T-helper 22 cell (primary cell): Measurements from ENCODE around the gene GDF10.

ENCODE experiments used
- DNase-seq: peaks from one replicate; pipeline ENCODE4 v3.0.0-alpha.2; 2020; ENCODE audit warnings: low read depth

Gene GDF10

DNA sequence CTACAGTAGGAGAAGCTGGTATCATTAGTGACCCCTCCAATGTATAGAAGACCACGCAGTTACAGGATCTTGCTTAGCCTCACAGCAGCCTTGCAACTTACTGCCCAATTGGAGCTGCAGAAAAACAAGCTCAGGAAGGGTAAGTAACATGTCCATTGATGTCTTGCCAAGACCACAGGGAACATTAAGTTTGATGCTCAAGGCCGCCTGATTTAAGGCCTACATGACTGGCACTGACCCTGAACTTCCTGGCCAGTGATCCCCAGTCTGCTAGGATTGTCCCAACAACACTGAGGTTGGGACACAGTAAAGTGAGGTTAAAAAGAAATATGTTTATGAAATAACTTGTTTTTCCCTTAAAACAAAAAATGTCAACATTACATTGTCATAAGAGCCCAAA lies 15.4 kb downstream of the GDF10 start:
- DNase-seq = no peak

DNA sequence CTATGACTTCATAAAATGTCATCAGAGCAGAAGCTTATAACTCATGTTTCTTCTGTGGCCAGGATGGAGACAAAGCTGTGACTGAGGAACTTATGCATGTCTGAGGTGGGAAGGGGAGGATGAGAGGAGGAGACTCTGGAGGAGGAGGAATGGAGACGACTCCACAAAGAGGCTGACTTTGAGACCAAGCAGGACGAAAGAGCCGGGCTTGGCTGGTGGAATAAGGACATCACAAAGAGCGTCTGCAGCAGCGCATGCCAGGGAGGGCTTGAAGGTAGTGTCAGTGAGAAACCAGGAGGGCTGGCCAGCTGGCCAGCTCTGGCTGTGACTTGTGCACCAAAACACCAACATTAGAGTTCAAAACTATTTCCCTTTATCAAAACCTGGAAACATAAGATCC lies 16.1 kb downstream of the GDF10 start:
- no peak for DNase-seq

DNA sequence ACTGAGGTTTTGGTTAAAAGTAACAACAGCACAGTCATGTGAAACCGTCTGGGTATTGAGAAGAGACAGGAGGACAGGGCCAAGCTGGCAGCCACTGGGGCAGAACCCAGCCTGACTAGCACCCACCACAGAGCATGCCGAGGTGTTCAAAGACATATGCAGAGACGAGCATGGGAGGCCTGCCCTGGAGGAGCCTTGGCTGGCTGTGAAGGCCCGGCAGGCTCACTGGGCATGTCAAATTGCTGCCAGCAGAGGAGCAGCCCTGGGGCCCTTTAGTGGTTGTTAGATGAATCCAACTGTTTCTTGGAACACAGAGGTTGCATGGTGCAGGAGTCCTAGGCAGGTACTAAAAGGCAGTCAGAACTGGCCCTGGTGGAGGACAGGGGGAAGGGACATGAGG lies 17.3 kb downstream of the GDF10 start:
- no peak for DNase-seq

DNA sequence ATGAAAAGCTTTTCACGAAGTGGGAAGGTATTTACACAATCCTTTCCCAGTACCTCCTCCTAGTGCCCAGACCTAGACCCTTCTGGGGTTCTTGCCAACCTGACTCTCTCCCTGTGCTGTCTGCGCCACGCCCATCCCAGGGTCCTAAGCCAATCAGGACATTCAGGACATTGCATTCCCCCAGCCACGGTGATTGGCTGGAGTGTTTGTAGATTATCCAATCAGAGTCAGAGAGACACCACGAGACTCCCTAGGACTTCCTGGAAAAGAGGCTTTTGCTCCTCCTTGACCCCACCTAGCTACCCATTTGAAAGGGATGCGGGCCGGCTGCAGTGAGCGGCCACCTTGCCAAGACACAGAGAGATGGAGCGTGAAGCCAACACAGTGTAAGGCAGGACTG lies 18.7 kb downstream of the GDF10 start:
- DNase-seq = no peak

DNA sequence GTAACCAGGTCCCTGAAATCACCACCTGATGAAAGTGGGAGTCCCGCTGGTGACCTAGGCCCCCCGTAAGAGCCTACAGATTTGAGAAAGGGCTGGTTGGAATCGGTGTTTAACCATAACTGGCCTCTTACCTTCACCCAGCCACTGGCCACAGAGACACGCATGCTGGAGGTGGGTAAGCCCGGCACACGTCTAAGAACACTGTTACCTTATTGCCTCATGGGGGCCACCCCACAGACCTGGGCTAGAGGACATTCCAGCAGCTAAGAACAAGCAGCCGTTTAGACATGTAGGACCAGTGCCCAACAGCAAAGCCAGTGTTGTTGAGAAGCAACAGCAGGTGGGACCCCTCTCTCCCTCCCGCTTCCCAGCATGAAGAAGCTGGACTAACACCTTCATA lies 19.8 kb downstream of the GDF10 start:
- DNase-seq = no peak

DNA sequence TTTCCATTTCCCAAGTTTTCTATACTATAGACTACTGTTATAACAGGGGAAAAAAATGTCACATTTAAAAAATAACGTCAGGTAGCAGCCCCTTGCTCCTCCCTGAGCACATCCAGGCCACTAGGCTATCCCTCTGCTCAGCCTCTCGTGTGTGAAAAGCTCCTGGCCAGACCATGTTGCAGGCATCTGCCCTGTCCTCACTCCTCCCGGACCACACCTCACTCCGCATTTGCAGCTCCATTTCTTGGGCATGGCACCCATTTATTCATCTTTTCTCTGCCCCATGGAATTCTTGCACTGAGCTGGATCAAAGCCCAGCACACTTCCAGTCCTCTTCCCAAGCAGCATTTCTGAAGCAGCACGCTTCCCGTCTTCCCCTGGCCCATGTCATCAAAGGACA lies 20.8 kb downstream of the GDF10 start:
- no peak for DNase-seq

DNA sequence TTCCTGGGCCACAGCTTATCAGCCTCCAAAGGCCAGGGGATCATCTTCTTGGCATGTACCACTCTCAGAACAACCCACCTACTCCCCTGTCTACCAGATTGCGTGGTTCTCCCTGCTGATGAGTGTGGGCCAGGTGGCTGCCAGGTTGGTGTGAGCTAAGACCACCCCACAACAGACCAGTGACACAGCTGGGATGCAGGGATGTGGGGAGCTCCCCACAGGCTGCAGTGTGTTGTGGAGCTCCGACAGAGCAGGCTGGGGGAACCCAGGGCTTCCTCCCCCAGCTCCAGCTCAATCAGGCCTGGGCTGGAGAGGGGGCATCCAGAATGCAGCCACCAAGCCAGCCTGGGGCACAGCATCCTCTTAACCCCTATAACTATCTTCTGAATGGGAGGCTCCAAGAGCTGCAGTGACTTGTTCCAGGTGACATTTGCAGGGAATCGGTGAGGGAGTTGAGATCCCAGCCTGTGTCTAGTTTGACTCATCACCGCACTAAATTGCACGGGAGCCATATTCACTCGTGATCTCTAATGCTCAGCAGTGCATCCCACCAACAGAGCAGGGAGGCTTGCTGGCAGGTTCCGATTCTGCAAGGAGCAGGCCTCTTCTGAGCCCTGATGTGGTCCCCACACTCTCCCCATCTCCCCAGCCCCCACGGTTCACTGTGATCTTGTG lies 21.7 kb downstream of the GDF10 start:
- DNase-seq = no peak

DNA sequence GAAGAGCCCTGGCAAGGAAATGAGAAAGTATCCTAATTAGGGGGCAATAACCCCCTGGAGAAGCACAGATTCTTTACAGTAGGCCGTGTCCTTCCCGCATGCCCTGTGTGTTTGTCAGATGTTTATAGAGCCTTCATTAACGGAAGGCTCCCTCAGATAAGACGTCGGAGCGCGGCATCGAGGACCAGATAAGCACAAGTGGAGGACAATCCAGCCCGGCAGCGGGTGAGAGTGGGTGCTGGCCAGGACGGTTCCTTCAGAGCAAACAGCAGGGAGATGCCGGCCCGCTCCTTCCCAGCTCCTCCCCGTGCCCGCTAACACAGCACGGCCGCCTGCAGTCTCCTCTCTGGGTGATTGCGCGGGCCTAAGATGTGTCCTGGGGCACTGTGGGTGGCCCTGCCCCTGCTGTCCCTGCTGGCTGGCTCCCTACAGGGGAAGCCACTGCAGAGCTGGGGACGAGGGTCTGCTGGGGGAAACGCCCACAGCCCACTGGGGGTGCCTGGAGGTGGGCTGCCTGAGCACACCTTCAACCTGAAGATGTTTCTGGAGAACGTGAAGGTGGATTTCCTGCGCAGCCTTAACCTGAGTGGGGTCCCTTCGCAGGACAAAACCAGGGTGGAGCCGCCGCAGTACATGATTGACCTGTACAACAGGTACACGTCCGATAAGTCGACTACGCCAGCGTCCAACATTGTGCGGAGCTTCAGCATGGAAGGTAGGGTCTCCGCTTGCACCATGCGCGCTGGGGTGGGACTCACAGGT lies 22.5 kb downstream of the GDF10 start, which contains the start of gene GDF2:
TSS of gene GDF2 (plus strand) at position 155 of the 762 bp plus-strand sequence. CDS start at position 370, 215 bp downstream.
- DNase-seq = no peak

DNA sequence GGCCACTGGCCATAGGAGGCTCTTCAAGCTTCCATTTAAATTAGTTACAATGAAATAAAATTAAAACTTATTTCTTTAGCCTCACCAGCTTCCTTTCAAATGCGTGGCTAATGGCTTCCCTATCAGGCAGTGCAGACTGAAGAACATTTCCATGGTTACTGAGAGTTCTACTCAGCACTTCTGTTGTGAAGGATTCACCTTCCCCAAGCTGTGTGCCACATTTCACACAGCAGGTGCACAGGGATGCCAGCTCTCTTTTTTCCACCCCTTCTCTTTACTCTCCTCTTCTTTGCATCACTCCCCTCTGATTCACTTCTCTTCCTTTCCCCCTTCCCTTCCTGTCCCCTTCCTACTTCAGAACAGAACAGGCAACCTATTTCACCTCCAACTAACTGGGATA lies 23.1 kb downstream of the GDF10 start:
- DNase-seq = no peak

DNA sequence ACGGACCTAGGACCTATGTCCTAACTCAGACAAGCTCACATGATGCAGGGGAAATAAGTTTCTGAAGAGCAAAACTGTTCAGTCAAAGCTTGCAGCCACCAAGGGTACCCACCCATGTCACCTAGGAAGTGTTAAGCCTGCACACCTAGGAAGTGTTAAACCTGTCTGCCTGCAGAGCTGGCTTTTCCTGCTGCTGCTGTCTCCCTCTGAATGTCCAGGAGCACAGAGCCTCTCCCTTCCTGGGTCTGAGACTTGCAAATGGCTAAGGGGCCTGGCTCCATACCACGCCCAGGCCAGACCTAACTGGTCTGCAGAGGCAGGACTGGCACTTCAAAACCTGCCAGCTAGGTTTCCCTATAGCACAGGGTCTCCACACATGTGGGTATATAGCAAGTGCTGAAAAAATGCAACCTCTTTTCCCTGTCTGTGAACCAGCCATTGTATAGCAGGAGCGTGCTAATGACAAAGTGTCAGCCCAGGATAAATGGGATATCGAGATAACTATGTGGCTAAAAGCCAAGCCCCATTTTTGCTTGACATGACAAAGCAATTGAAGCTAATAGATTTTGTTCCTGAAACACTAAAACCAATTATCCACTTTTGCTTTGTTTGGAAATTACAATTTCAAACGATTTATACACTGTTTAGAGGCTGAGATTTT lies 23.8 kb downstream of the GDF10 start:
- no peak for DNase-seq

DNA sequence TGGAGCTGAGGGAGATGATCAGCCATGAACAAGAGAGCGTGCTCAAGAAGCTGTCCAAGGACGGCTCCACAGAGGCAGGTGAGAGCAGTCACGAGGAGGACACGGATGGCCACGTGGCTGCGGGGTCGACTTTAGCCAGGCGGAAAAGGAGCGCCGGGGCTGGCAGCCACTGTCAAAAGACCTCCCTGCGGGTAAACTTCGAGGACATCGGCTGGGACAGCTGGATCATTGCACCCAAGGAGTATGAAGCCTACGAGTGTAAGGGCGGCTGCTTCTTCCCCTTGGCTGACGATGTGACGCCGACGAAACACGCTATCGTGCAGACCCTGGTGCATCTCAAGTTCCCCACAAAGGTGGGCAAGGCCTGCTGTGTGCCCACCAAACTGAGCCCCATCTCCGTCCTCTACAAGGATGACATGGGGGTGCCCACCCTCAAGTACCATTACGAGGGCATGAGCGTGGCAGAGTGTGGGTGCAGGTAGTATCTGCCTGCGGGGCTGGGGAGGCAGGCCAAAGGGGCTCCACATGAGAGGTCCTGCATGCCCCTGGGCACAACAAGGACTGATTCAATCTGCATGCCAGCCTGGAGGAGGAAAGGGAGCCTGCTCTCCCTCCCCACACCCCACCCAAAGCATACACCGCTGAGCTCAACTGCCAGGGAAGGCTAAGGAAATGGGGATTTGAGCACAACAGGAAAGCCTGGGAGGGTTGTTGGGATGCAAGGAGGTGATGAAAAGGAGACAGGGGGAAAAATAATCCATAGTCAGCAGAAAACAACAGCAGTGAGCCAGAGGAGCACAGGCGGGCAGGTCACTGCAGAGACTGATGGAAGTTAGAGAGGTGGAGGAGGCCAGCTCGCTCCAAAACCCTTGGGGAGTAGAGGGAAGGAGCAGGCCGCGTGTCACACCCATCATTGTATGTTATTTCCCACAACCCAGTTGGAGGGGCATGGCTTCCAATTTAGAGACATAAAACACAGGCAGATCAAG lies 25.6 kb downstream of the GDF10 start:
- DNase-seq = no peak

DNA sequence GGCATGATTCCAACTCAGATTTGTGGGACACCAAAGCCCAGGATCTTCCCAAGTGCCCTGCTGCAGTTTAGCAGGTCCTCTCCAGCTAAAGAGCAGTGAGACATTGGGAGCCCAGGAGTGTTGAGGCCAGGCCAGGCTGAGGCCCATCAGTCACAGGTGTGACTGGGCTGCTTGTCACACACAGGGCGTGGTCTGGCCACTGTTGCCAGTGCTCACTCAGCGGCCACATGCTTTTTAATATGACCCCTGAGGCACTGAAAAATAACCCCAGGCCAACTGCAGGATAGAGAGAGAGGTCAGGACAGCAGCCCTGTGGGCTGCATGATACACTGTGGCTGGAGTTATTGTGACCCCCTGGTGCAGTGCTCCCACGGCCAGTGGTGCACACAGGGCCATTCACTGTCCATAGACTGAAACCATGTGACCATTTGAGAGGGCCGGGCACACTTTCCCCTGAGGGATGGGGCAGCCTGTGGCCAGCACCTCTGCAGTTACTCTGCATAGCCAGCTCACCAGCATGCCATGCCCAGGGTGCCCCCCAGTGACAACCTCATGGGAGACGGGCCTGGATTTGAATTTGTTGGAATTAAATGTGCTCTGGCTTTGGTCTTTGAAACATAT lies 26.4 kb downstream of the GDF10 start:
- DNase-seq = no peak

DNA sequence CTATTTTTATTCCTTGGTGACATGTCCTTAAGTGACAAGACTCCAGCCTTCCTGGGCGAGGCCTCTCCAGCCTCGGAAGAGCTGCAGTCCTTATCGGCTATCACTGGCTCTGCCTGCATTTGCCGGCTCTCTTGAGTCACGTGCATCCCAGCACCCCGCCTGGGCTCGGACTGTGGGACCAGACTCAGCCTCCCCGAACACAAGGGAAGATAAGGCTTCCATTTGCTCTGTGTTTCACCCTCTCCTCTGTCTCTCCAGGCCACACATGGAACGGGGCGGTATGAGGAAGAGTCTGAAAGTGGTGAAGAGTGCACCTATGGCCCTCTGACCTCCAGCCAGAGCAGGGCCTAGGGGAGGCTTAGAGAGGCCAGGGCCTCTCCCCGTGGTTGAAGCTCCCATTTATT lies 26.9 kb downstream of the GDF10 start:
- no peak for DNase-seq

DNA sequence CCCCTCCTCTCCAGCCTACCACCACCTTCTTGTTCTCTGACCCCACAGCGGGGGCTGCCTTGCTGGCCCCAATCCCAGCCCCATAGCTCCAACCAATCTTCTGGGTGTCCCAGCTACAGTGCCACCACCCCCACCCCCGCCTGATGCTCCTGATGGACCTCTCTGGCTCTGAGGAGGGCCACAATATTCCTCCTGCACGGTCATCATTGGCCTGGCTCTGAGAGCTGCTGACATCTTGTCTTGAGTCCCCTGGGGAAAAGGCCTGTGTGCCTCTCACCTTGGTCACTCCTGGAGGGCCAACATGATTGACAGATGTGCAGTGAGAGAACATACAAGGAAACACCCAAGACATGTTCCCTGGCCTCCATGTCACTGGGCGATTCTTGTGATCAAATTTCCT lies 29.9 kb downstream of the GDF10 start:
- DNase-seq = no peak

DNA sequence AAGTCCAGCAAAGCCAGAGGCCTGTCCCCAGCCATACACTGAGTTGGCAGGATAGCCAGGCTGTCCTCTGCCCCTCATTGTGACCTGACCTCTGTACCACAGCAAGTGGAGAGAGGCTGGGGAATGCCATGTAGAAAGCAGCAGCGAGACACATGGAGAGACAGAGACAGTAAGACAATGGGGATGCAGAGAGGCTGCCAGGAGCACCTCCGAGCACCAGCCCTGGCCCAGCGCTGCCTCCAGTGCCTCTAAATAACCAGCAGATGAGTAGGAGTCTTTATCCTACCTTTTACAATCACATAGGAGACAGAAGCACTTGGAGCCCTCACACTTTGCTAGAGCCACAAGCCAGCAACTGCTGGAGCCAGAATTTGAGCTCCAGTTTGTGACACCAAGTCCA lies 30.4 kb downstream of the GDF10 start:
- DNase-seq = no peak

DNA sequence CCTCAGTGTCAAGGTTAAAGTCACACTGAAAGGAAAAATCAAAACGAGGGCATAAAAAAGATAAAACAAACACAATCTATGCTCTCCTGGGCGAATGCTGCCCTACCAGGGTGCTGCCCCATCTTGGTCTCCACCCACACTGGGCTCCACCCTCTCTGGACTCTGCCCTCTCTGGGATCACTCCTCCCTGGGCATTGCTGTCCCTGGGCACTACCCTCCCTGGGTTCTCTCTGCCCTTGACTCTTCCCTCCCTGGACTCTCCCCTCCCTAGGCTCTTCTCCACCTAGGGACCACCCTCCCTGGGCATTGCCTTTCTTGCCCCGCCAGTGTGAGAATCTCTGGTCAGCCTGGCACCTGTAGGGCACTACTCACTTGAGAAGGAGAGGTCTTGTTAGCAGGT lies 30.8 kb downstream of the GDF10 start:
- DNase-seq = no peak

DNA sequence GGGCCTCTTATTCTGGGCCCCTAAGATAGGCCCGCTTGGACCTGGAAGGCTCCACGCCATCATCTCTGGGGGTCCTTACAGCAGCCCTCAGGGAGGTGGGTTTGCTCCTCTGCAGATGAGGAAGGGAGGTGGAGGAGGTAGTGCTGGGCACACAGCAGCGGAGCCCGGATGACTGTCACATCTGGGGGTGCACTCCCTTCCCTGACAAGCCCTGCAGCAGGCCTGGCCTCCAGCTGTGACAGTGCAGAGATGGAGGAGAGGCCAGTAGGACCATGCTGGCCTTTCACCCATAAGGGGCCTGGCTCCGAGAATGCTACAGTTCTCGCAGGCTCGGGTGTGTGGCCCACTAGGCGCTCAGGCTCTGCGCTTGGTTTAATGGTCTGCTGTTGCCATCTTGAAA lies 31.5 kb downstream of the GDF10 start:
- no peak for DNase-seq

DNA sequence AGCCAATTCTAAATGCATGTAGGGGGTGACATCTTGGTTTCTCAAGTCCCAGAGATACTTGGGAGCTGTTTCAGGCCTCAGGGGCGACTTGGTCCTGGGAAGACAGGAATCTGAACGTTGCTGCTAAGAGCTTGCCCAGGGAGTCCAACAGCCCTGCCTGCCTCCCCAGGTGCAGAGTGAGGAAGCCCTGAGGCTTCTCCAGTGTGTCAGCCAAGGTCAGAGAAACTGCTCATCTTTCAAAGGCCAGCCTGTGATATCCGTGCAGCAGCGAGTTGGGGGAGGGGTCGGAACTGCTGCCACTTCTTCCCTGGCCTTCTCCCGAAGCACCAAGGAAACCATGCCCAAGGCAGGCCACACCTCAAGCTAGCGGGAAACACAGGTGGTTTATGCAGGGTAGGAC lies 32.0 kb downstream of the GDF10 start:
- DNase-seq = no peak

DNA sequence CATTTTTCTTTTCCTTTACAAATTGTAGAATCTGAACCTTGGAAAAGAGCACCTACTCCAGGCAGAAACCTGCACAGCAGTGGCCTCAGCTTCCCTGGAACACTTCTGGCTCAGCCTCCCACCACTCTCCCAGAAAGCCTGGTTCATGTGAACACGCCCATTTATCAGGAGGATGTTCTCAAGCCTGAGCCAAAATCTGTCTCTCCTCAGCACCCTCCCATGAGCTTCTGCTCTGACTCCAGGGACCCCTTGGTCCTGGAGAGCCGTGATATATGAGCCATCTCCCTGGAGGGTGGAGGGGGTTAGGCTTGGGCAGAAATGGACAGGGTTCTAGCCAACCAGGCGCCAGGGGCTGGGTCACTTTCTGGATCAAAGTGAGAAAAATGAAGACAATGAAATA lies 32.4 kb downstream of the GDF10 start:
- no peak for DNase-seq

DNA sequence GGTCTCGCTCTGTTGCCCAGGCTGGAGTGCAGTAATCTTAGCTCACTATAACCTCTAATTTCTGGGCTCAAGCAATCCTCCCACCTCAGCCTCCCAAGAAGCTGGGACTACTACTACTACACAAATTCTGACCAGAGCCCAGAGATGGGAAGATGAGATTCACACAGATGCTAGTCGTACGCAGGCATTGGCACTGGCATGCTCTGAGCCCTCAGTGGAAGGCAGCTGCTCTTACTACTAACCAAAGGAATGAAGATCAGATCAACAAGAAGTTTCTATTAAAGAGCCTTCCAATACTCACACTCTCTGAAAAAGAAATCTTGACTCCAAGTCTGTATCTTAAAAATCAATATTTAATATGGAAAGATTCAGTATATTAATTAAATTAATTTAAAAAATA lies 32.9 kb downstream of the GDF10 start:
- DNase-seq = no peak

DNA sequence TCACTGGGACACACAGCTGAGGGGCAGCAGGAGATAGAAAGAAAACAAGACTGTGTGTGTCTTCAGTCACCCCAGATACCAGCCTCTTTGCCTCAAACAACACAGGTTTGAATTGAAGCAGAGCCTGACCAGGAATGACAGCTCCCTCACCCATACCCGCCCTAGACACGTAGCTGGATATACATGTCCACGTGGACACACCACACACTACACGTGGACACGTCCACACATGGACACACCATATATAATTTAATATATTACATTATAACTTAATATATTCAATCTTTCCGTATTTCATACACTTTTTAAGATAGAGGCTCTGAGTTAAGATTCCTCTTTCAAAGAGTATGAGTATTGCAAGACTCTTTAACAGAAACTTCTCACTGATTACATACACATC lies 33.5 kb downstream of the GDF10 start:
- no peak for DNase-seq
